NCI-H510A treated with DMSO at 0.1 percent for 48 hours (cell line): Measurements from ENCODE around the gene CMIP.

ENCODE experiments used
- DNase-seq: peaks from one replicate; lab custom pipeline; 2025; lab: John Stamatoyannopoulos, UW

Gene CMIP

DNA sequence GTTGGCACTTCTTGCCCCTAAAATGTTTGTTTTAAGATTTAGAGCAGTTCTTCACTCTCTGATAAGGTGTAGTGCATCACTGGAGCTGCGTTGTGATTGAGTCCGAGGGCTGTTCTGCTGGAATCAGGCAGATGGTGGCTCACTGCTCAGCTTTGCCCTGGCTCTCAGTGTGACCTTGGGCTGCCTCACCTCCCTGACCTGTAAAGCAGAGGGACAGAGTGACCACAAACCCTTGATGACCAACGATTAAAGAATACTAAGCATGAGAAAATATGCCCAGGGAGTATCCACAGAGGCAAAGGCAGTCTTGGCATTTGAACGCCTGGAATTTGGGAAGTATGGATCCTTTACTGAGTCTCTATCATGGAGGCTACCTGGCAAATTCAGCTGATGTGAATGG lies 18.1 kb downstream of the CMIP start:
- DNase-seq = no peak

DNA sequence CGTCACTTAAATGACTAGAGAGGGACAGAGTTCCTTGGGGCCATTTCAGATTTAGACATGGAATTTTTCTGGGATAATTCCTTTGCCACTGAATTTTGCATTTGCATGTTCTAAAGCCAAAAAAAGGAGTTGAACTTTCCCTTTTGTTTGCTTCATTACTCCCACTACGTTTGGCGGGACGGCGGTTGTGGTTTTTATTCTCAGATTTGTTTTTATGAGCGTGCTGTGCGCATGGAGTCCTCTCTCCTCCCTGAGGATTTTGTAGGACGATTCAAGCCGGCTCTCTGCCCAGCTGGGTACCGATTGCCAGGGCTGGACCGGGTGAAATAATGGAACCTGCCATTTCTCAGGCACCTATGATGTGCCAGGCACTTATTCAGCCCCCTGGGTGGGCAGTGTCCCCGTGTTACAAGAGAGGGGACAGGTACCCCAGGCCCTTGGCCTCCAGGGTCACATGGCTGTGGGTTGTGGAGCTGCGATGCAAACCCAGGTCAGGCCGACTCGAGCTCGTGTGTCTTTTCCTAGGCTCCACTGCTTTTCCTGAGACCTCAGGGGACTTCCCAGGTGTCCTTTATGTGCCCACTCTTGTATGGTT lies 18.8 kb downstream of the CMIP start:
- no peak for DNase-seq

DNA sequence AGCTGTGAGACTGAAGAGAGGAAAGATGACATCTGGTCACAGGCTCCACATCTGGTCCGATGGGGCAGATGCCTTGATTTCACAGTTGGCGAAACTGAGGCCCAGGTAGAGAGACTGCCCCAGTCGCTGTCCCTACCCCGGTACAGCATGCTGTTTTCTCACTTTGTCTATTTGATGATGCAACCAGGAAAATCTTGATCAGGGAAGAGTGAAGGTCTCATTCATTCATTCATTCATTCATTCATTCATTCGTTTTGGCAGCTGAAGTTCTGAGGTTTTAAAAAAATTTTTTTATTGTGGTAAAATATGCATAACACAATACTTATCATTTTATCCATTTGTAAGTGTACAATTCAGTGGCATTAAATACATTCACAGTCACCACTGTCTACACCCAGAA lies 19.7 kb downstream of the CMIP start:
- no peak for DNase-seq

DNA sequence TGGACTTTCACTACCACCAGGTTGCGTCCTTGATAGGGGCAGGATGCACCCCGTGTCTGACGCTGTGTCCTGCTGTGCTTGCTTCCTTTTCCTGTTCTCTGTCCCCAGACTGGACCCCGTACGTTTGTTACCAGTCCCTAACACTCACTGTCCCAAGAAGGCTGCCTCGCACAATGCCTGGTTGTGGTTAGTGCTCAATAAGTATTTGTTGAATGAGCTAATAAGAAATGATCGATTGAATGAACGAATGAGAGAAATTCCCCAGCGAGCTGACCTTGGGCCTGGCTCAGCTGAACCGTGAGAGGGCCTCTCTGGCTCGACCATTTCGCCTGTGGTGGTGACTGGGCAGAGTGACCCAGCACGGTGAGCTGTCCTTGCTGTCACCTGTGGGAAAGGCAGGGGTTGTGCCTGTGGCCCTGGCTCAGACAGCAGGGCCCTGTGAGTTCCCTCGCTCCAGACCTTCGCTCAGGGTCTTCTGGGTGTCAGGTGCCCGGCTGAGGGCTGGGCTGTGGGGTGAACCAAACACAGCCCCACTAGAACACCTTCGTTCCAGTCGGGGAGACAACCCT lies 20.9 kb downstream of the CMIP start:
- no peak for DNase-seq

DNA sequence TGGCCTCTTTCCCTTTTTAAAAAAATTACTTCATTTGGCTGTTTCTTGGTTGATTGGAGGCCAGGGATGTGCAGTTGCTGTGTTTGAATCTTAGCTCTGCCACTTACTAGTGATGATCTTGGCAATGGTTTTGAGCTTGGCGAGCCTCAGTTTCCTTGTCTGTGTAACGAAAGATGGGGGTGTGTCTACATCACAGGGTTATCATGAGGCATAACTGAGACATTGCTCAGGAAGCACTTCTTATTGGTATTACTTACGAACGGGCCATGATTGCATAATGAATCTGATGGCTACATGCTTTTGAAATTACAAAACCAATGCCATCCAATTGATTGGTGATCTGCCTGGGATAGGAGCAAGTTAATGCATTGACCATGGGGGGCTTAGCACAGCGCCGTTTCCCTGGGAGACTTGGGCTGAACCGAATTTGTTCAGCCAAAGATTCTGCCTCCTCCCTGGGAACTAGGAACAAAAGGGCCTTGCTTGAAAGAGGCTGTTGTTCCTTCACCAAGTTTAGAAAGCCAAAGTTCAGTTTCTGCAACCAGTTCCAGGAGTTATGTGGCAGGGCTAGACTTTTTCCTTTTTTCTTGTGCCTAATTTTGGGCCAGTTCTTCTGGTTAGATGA lies 21.9 kb downstream of the CMIP start:
- DNase-seq = no peak

DNA sequence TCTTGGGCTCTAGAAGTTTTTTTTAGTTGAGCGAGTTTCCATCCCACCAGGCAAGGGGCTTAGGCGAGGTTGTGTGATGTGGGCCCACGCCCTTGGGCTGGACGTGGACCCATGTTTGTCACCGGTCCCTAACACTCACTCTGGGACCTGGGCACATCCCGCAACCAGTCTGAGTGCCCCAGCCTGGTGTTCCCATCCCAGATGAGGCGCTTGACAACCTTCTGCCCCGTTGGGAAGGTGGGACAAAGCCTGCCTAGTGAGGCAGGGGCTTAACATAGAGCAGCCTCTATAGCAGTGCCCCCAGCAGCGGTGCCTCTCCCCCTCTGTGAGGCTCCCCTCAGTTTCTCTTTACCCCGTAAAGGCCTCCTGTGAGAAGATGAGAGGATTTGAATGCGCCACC lies 22.5 kb downstream of the CMIP start:
- DNase-seq = no peak

DNA sequence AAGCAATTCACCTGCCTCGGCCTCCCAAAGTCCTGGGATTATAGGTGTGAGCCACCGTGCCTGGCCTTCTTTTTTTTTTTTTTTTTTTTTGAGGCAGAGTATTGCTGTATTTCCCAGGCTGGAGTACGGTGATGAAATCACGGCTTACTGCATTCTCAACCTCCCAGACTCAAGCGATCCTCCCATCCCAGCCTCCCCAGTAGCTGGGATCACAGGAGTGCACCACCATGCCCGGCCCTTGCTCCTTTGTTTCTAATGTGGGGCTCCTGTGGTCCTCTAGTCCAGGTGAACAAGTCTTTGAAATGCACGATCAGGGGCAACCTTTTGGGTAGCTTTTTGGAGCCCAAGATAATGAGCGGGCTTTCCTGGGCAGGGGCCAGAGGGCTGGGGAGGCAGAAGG lies 23.2 kb downstream of the CMIP start:
- DNase-seq = no peak

DNA sequence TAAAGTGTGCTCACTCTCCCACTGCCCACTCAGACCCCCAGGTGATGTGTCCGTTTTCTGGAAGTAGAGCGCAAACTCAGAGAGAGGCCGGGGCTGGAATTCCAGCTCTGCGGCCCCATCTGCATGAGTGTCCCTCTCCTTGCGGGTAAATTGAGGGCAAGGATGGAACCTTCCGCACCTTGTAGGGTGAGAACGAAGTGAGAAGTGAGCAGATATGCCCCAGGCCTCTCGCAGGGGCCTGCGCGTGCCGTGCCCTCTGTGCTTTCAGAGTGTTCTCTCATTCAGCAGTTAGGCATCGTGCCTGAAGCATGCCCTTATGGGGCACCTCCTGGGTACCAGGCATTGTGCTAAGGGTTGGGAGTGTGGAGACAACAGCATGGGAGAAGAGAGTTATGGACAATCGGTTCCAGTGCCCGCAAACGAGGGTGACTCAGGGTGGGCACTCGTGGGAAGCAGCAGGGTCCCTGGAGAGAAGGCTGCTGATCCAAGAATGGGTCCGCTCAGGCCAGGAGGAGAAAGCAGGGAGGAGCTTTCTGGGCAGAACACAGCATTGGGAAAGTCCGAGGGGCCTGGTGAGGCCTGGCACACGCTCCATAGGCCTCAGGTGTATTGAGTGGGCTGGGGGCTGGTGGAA lies 23.8 kb downstream of the CMIP start:
- DNase-seq = no peak

DNA sequence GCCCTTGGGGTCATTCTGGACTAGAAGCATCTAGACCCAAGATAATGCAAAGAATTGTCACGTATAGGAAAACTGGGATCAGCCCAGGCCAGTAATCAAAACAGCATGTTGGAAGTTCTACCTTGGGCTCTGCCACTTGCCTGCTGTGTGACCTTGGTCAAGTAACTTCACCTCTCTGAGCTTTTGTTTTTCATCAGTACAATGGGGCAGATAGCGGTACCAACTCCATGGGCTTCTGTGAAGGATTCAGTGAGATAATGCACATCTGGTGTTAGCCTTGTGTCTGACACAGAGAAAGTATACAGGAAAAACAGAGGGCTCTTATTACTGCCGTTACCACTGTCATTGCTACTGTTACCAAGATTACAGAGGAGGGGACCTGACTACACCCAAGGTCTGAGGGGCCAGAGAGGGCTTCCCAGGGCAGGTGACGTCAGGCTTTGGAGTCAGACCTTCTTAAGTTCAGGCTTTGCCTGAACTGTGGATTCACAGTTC lies 24.6 kb downstream of the CMIP start:
- no peak for DNase-seq

DNA sequence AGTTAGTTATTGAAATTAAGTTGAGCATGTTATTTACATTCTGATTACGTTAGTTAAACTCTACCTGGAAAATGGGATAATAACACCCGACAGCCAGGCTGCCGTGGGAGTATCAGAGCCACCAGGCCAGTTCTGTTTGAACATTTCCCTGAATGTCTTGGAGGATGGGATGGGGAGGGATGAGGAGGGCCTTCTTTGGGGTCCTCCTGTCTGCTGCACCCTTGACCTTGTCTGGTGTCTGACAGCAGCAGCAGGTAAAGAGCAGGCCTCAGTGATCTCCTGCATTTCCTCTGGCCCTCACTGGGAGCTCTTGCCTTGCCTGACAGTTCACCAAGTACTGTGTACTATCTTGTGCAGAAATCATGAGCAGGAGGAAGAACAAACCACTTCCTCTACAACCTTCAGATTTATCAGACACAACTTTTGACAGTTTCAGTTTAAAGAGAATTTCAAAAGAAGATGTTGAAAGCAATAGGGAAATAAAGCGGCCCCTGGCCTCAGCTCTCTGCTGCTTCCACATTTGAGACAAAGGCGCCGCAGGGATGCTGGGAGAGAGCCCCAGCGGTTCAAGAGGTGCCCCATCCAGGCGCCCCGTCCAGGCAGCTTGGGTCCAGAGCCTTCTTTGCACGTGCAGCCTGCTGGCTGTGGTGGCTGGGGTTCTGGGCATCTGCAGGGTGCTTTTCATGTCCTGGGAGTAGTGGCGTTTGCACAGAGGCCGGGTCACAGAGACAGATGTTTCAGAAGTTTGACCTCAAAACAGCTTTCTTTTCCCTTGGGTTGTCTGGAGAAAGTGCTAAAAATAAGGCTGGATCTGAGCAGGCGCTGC lies 25.3 kb downstream of the CMIP start:
- DNase-seq = no peak

DNA sequence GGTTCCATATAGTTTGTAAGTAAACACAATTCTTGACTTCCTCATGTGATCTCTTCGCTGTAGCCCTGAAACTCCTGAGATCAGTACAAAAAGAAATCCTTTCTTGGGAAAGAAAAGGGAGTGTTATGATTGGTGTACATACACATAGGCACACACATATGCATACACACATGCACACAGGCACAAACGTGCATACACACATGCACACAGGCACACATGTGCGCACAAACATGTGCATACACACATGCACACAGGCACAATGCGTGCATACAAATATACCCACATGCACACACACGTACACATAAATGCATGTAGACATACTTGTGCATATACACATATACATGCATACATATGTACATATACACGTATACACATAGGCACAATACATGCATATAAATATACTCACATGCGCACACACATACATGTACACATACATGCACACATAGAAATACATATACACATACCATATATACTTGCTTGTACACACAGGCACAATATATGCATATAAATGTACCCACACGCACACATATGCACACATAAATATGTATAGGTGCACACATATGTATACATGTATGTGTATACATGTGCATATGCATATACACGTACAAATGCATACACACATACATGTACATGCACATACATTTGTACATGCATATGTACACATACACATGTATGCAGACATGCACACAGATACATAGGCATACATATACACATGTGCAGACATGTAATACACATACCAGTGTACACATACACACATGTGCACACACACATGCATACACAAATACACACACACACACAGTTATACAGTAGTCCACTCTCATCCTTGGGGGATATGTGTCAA lies 26.4 kb downstream of the CMIP start:
- no peak for DNase-seq

DNA sequence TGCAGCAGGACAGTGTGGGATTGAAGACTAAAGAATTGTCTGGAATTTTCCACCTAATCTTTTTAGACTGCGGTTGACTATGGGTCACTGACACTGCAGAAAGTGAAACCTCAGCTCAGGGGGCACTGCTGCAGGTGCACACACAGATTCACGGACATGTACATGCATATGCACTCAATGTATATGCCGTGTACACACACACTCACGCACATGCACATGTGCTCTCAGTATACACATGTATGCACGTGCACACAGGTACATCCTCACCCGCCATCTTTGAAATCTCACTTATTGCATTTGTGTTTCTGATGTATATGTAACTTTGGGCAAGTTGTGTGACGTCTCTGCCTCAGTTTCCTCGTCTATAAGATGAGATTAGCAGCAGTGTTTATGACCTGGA lies 27.3 kb downstream of the CMIP start:
- DNase-seq = no peak

DNA sequence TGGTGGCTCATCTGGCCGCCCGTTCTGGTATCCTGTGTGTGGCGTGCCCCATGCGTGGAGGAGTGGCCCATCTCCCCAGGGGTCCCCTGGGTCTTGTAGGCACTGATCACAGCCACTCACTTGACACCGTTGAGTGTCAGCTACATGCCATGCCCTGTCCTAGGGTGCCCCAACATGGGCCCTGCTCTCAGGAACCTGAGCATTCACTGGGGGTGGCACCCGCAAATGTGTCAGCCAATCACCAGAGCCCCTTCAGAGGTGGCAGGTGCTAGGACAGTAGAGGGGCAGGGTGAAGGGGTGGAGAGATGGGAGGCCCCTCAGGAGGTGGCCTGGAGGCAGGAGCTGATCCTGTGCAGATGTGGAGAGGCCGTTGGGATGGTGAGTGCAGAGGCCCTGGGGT lies 27.8 kb downstream of the CMIP start:
- DNase-seq = no peak

DNA sequence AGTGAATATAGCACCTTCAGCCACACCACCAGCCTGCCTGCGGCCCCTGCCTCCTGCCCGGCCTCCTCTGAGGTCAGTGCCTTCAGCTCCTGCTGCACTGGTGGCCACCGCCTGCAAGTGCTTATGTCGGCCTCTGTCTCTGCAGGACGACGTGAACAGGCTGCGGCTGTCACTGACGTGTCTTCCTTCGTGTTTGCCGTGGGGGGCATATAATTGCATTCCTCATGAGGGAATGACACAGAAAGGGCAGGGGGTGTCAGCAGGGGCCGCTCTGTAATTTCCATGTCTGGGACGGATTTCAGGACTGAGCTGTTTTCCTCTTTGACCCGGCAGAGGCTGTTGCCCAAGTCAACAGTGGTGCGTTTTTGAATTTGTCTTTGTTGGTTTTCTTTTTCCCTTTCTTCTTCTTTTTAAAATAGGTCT lies 28.5 kb downstream of the CMIP start:
- DNase-seq = no peak

DNA sequence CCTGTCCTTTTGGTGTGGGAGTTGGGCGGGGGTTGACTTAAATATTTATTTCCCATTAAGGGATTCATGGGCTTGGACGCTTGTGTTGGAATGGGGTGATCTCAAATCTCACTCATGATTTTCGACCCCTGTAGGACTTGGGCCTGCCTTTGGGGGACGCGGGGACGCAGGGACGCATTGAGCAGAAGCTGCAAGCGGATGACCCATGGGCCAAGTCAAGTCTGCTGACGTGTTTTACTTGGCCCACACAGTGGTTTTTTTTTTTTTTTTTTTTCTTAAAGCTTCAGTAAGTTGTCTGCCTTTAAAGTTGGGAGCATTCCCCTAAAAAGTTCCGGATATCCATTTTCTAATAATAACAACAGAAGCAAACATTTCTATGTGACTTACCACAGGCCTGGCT lies 28.9 kb downstream of the CMIP start:
- no peak for DNase-seq

DNA sequence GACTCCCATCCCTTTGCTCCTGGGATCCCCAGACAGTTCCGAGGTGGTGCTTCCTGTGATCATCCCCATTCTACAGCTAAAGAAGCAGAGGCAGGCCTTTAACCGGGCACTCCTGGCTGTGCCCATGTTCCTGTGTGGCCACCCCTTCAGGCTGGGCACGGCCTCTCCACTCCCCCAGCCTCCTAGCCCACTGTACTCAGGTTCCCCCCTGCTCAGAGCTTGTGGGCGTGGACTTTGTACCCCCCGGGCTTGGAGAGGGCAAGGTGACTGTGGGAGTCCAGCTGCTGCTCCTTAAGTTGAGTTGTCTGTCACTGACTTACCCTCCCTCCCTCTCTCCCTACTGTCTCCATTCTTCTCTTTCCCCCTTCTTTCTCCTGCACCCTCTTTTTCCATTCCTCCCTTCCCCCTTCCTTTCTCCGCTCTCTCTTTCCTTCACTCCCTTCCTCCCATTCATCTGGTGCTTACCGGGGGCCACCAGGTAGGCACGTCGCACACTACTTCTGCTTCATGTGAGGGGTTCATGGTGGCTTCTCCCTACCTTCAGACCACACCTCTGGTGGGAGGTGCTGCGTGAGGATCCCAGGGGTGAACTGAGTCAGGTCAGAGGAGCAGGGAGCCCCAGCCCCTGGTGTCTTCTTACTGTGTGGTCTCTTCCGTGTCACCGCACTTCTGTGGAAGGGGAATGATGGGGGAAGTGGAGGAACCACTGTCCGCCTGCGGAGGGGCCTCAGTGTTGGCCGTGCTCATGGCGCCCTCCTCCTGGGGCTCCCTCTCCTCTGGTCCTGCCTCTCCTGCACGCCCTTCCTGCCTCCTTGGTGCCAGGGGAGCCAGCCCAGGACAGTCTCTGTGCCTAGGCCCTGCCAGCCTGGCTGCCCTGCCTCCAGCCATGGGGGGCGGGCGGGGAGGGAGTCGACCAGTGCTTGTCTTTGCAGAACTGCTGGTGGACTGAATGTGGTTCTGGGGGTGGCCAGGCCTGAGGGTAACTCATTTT lies 29.7 kb downstream of the CMIP start:
- no peak for DNase-seq

DNA sequence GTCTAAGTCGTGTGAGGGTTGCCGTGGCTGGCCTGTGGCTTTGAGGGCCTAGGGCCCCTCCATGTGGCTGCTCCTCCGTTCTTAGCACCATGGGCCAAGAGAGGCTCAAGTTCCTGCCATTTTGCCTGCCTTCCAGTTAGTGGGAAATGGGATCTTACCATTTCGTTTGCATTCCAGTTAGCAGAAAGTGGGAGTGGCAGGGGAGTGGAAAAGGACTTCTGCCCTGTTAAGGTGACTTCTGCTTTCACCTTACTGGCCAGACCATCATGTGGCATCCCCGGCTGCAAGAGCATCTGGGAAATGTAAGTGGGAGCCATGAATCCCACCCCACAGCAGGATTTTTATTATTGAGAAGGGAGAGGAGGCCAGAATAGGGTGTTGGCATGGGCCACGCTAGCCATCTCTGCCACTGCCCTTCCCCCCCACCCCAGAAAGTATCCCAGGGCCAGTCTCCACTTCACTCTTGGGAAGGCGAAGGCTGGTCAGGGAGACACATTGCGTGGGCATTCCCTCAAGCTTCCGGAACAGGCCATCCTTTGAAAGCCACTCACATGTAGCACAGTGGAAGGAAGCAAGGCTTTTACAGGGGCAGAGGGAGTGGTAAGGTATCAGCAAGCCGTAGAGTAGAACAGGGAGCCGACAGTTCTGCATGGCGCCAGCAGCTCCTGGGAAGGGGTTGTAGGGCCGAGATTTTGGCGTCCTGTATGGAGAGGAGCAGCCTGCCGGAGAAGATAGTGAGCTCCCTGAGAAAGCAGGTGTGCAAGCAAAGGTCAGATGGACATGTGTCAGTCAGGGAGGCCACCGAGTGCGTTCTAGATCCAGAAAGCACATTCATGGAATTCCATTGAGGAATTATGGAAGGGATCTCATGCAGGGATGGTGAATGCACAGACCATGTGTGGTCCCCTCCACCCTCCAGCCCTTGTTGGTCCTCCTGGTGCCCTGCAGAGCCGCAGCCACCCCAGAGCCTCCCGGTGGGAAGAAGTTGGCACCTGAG lies 33.4 kb downstream of the CMIP start:
- DNase-seq = no peak

DNA sequence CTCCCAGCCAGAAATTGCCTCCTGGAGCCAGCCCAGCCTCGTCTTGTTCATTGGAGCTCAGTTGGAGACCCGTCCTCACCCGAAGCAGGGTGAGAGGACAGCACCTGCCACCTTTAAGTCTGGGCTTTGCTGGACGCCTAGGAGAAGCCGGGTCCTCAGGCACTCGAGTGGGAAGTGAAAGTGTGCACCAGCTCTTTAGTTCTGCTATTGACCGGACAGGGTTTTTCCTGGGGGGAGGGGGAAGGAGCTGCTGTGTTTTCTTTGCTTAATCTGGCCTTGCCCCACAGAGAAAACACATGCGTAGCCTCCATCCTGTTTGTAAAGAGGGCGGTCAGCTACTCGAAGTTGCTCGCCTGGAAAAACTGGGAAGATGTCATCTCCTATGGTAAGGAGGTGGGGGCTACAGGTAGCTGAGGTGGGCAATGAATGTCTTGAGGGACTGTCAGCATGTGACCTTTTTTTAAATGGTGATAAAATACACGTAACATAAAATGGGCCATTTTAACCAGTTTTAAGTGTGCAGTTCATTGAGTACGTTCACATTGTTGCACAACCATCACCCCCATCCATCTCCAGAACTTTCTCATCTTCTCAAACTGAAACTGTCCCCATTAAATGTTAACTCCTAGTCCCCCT lies 34.4 kb downstream of the CMIP start:
- DNase-seq = no peak
